ENCODE measurements around the gene ZSWIM9.
"Not testable (repeated sequence)": the region's sequence is repeated elsewhere in the genome, so short reads cannot be mapped to it uniquely, and the experiment has no call there.

Gene ZSWIM9

GRCh38 chr19:48218997-48219396 lies 48.5 kb downstream of the ZSWIM9 start:
- DNase-seq (ENCODE audit: low read depth) = no peak

GRCh38 chr19:48220784-48221183 lies 50.3 kb downstream of the ZSWIM9 start:
- DNase-seq (ENCODE audit: low read depth) = not testable (repeated sequence)

- DNase-seq (ENCODE audit: low read depth) = no peak
Observed at GRCh38 chr19:48221628-48222027, 51.1 kb downstream of the ZSWIM9 start.

GRCh38 chr19:48230555-48231129 lies 60.2 kb downstream of the ZSWIM9 start:
- DNase-seq (ENCODE audit: low read depth) = no peak

GRCh38 chr19:48237057-48237456 lies 66.6 kb downstream of the ZSWIM9 start:
- DNase-seq (ENCODE audit: low read depth) = no peak

- DNase-seq (ENCODE audit: low read depth) = no peak
Observed at GRCh38 chr19:48239120-48239519, 68.6 kb downstream of the ZSWIM9 start.

GRCh38 chr19:48239582-48240141 lies 69.2 kb downstream of the ZSWIM9 start:
- no peak for DNase-seq (ENCODE audit: low read depth)

- not testable (repeated sequence) for DNase-seq (ENCODE audit: low read depth)
Observed at GRCh38 chr19:48241771-48242170, 71.3 kb downstream of the ZSWIM9 start.

GRCh38 chr19:48244281-48244680 lies 73.8 kb downstream of the ZSWIM9 start:
- no peak for DNase-seq (ENCODE audit: low read depth)

- no peak for DNase-seq (ENCODE audit: low read depth)
Observed at GRCh38 chr19:48246101-48246500, 75.6 kb downstream of the ZSWIM9 start.

- no peak for DNase-seq (ENCODE audit: low read depth)
Observed at GRCh38 chr19:48247212-48247611, 76.7 kb downstream of the ZSWIM9 start.

Measured in fibroblast of the conjunctiva (primary cell).